PFSK-1 (cell line): ENCODE data around the gene PYGO2.

ENCODE experiments used
- POLR2AphosphoS5 ChIP-seq: IDR thresholded peaks from 2 replicates; pipeline ENCODE4 v1.6.1; 2012; ENCODE audit warnings: low read depth, mild to moderate bottlenecking, control low read depth, low read length, moderate library complexity
- TF ChIP-seq, protein P1 (sequence below), 2 experiments: IDR thresholded peaks; 2 replicates each; pipeline versions ENCODE4 v1.6.1 to v1.8.0; 2011 to 2012; ENCODE audit warnings: low read depth in 2 of 2, low read length in 2 of 2, control low read depth in 1 of 2, inconsistent platforms in 1 of 2, mild to moderate bottlenecking in 1 of 2, moderate library complexity in 1 of 2; ENCODE audit not compliant: insufficient read depth in 1 of 2

DNA sequence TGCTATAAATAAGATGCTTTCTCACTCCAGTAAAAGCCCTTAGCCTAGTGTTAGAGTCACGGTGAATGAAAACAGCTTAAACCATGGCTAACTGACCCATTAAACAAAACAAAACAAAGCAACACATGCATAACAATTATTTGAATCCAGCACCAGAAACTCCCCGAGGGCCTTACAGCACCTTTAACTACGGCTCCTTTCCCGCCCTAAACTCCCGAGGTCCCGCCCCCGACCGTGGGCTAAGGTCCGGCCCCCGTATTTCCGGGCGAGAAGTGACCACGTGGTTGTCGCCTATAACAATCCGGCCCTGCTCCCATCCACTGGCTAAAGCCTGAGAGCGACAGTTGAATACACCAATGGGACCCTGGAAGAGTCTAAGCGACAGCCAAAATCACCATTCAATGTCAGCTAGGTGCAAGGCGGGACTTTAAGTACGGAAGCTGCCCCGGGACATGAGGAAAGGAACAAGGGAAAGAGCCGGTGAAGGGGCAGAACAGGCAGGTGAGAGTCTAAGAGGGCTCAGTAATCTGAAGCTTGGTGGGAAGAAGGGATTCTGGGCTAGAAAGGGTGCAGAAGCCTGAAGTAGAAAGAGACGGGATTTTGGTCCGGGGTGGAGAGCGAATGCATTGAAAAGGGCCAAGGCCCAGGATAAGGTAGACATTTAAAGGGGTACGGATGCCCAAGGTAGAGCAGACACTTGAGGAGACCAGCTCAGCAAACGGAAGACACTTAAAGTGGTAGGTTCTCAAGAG lies 21.5 kb upstream of the PYGO2 start, which contains the start of gene FLAD1:
- TF ChIP-seq, protein P1, sequence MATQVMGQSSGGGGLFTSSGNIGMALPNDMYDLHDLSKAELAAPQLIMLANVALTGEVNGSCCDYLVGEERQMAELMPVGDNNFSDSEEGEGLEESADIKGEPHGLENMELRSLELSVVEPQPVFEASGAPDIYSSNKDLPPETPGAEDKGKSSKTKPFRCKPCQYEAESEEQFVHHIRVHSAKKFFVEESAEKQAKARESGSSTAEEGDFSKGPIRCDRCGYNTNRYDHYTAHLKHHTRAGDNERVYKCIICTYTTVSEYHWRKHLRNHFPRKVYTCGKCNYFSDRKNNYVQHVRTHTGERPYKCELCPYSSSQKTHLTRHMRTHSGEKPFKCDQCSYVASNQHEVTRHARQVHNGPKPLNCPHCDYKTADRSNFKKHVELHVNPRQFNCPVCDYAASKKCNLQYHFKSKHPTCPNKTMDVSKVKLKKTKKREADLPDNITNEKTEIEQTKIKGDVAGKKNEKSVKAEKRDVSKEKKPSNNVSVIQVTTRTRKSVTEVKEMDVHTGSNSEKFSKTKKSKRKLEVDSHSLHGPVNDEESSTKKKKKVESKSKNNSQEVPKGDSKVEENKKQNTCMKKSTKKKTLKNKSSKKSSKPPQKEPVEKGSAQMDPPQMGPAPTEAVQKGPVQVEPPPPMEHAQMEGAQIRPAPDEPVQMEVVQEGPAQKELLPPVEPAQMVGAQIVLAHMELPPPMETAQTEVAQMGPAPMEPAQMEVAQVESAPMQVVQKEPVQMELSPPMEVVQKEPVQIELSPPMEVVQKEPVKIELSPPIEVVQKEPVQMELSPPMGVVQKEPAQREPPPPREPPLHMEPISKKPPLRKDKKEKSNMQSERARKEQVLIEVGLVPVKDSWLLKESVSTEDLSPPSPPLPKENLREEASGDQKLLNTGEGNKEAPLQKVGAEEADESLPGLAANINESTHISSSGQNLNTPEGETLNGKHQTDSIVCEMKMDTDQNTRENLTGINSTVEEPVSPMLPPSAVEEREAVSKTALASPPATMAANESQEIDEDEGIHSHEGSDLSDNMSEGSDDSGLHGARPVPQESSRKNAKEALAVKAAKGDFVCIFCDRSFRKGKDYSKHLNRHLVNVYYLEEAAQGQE (IDR thresholded peaks at IDR 0.05; ENCODE audit: insufficient read depth in 1 of 2, low read depth in 2 of 2, low read length in 2 of 2), result no peak
- TF ChIP-seq POLR2AphosphoS5, result peak; percentile 81
